ENCODE results near the gene RNF144A. TPM values are rescaled to one million over a fixed set of nuclear protein-coding genes. Genes with fewer than 3 reads are reported as not detected.

The RNF144A gene
- total and polyA plus RNA-seq, 10 of the 15 experiments (the other 5 are each of a cell fraction or from before 2014, with no cell fraction given), result 0.02 to 12.1 (median 0.48) TPM; not detected in 1

- in situ Hi-C loops (cut with MboI), result no loop called here
- ATAC-seq (no peak), FAIRE-seq (no peak), DNase-seq (ENCODE audit: low read depth, low spot score) (no peak)
- Histone ChIP-seq H4K20me1 (ENCODE audit: control insufficient read depth, insufficient read depth) (no peaks in the 10 kb centered on the region), H3K9ac (ENCODE audit: control insufficient read depth, insufficient read depth, low read length) (no peak overlapping the region), H3K36me3 (ENCODE audit: control insufficient read depth in 2 of 2, insufficient read depth in 2 of 2, low read length in 1 of 2) (no peaks in the 10 kb centered on the region), H3K79me2 (ENCODE audit: control insufficient read depth, insufficient read depth, low read length) (no peaks in the 10 kb centered on the region), H3K9me3 (replicated peaks; ENCODE audit: control insufficient read depth, insufficient read depth, low read length) (no peaks in the 10 kb centered on the region), H3K4me1 (ENCODE audit: control insufficient read depth, insufficient read depth, low read length) (no peaks in the 10 kb centered on the region), H3K27me3 (replicated peaks in 1 of 2; ENCODE audit: control insufficient read depth in 2 of 2, insufficient read depth in 2 of 2, low read length in 1 of 2) (no peaks in the 10 kb centered on the region), H3K4me3 (no peak overlapping the region), H3K27ac (ENCODE audit: control insufficient read depth, insufficient read depth) (no peak overlapping the region), H3K4me2 (ENCODE audit: control insufficient read depth, insufficient read depth) (no peak overlapping the region), H2AFZ (ENCODE audit: control insufficient read depth, low read depth, low read length) (no peak overlapping the region)
- TF ChIP-seq NBN (IDR thresholded peaks at IDR 0.05), result no peak
- TF ChIP-seq ZNF384 (IDR thresholded peaks at IDR 0.05; ENCODE audit: borderline replicate concordance, low read depth, low read length), result no peak
- no peak for TF ChIP-seq ZNF274 (IDR thresholded peaks at IDR 0.05; ENCODE audit: insufficient read depth, insufficient read length)
- no TSS peak for BruUV-seq (replicated peaks)
- ChIA-PET CTCF (interaction anchor here (2.2 kb wide), 1 partner anchor 121 kb away, joined by 8 read pairs; no protein-coding TSS in a partner anchor), SMC1A (ENCODE audit: uncharacterized antibody, unreplicated experiment) (interaction anchor here (2.0 kb wide), 1 partner anchor 121 kb away, joined by 6 read pairs; no protein-coding TSS in a partner anchor), RAD21 (ENCODE audit: unreplicated experiment) (interaction anchor here (0.6 kb wide), 1 partner anchor 110 kb away, joined by 3 read pairs; no protein-coding TSS in a partner anchor), POLR2A (interaction anchor here (0.6 kb wide), 2 partner anchors 131 to 1816 kb away, joined by 3 to 4 read pairs; no protein-coding TSS in a partner anchor)
- WGBS (ENCODE audit: insufficient coverage, insufficient replicate concordance, low lambda C conversion rate, missing lambda C conversion rate), result 83% methylated on average over 14 of the region's 14 CpGs
- intact Hi-C loops (cut with micrococcal nuclease; ENCODE audit: unreplicated experiment), result no loop called here
These were observed 100.6 kb downstream of the RNF144A start for GRCh38 chr2:7017671-7018281.

DNA sequence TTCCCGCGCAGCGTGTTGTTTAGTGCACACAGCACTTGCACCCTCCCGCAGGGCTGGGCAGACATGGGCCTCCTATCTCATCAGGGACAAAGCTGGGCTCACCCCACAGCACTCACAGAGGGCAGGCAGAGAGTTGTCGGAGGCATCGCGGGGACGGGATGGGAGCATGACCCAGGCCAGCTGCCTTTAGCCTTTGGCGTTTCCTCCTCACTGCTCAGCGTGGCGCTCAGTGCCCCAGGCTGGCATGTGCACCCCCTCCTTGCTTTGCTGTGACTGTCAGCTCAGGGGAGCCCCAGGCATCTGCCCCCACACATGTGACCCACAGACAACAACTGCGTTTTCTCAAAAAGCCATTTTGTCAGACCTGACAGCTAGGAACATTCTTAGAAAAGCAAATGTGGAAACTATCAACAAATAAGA lies 101.1 kb downstream of the RNF144A start:
- ChIA-PET POLR2A (interaction anchor here (0.6 kb wide), 1 partner anchor 1815 kb away, joined by 4 read pairs; no protein-coding TSS in a partner anchor), SMC1A (ENCODE audit: uncharacterized antibody, unreplicated experiment) (interaction anchor here (2.0 kb wide), 1 partner anchor 121 kb away, joined by 6 read pairs; no protein-coding TSS in a partner anchor), RAD21 (ENCODE audit: unreplicated experiment) (no interaction called here), CTCF (interaction anchor here (0.6 to 2.2 kb wide), 2 partner anchors 121 to 328 kb away, joined by 3 to 8 read pairs; no protein-coding TSS in a partner anchor)
- no peak for DNase-seq (ENCODE audit: low read depth, low spot score)
- Histone ChIP-seq H3K4me1 (ENCODE audit: control insufficient read depth, insufficient read depth, low read length) (no peaks in the 10 kb centered on the region), H2AFZ (ENCODE audit: control insufficient read depth, low read depth, low read length) (no peak overlapping the region), H3K4me3 (no peak overlapping the region), H3K9ac (ENCODE audit: control insufficient read depth, insufficient read depth, low read length) (no peak overlapping the region), H3K27ac (ENCODE audit: control insufficient read depth, insufficient read depth) (no peak overlapping the region), H3K9me3 (replicated peaks; ENCODE audit: control insufficient read depth, insufficient read depth, low read length) (no peaks in the 10 kb centered on the region), H4K20me1 (ENCODE audit: control insufficient read depth, insufficient read depth) (no peaks in the 10 kb centered on the region), H3K36me3 (ENCODE audit: control insufficient read depth in 2 of 2, insufficient read depth in 2 of 2, low read length in 1 of 2) (no peaks in the 10 kb centered on the region), H3K79me2 (ENCODE audit: control insufficient read depth, insufficient read depth, low read length) (no peaks in the 10 kb centered on the region), H3K27me3 (replicated peaks in 1 of 2; ENCODE audit: control insufficient read depth in 2 of 2, insufficient read depth in 2 of 2, low read length in 1 of 2) (no peaks in the 10 kb centered on the region), H3K4me2 (ENCODE audit: control insufficient read depth, insufficient read depth) (no peak overlapping the region)
- WGBS (ENCODE audit: insufficient coverage, insufficient replicate concordance, low lambda C conversion rate, missing lambda C conversion rate), result 73% methylated on average over 12 of the region's 12 CpGs
- ATAC-seq, result no peak
- intact Hi-C loops (cut with micrococcal nuclease; ENCODE audit: unreplicated experiment), result no loop called here
- in situ Hi-C loops (cut with MboI), result no loop called here
- BruUV-seq (replicated peaks), result no TSS peak
- no peak for FAIRE-seq
- no peak for TF ChIP-seq POLR2AphosphoS5 (IDR thresholded peaks at IDR 0.05; ENCODE audit: low read length)
- no peak for TF ChIP-seq MYC (IDR thresholded peaks at IDR 0.05; ENCODE audit: insufficient read depth, insufficient read length, insufficient replicate concordance, low read length, severe bottlenecking)
- no peak for TF ChIP-seq MLLT1 (IDR thresholded peaks at IDR 0.05)
- TF ChIP-seq DPF2 (IDR thresholded peaks at IDR 0.05), result no peak
- no peak for TF ChIP-seq NFYB (IDR thresholded peaks at IDR 0.05; ENCODE audit: insufficient read depth, low read depth, low read length)
- no peak for TF ChIP-seq BCLAF1 (IDR thresholded peaks at IDR 0.05)
- TF ChIP-seq NRF1 (conservative IDR thresholded peaks at IDR 0.05; ENCODE audit: low read depth, low read length), result no peak
- TF ChIP-seq MTA2 (IDR thresholded peaks at IDR 0.05; ENCODE audit: low read depth), result no peak
- TF ChIP-seq RB1 (IDR thresholded peaks at IDR 0.05; ENCODE audit: borderline replicate concordance), result no peak
